ENCODE data around the gene RETREG3.
"Not testable (repeated sequence)": the region's sequence is repeated elsewhere in the genome, so short reads cannot be mapped to it uniquely, and the experiment has no call there.

Gene RETREG3

GRCh38 chr17:42552736-42553135, 56.4 kb downstream of the RETREG3 start, which contains the start of gene HSD17B1:
Gene HSD17B1, plus strand, starts transcription at chr17:42552923. Its CDS starts 11 bp downstream, at chr17:42552934.
- not testable (repeated sequence) for DNase-seq

GRCh38 chr17:42548993-42549755, 60.0 kb downstream of the RETREG3 start:
- no peak for DNase-seq

GRCh38 chr17:42548070-42548837, 60.9 kb downstream of the RETREG3 start:
- DNase-seq: peak in 1 of 3 experiments; percentile 80

DNA sequence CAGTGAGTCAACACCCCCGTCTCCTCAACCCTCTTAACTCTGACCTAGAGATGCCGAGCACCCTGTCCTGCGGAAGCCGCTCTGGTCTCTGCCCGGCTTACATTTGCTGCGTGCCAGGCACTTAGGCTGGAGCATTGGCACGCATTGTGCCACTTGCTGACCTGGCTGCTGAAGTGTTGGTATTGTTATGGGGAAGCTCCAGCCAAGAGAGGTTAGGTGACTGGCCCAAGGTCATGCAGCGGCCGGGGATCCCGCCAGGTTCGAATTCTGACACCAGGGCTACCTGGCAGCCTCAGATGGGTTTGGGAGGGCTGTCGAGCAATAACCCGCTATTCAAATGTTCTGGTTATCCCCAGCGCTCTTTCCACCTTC, 61.5 kb downstream of the RETREG3 start:
- no peak for DNase-seq

DNA sequence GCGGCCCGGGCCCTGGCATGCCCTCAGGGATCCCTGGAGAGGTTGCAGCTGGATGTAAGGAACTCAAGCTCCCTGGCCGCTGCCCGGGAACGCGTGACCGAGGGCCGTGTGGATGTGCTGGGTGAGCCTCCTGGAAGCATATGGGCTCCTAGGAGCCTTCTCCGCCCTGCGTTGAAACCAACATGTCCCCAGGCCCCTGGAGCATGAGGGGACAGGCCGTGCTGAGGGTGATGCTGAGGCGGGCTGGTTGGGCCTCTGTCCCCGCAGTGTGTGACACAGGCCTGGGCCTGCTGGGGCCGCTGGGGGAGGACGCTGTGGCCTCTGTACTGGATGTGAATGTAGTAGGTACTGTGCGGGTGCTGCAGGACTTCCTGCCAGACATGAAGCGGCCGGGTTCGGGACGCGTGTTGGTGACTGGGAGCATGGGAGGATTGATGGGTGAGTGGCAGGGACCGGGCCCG, 62.1 kb downstream of the RETREG3 start:
- no peak for DNase-seq

- not testable (repeated sequence) for DNase-seq
Observed at GRCh38 chr17:42545755-42546505, 63.2 kb downstream of the RETREG3 start.

- no peak for DNase-seq
Observed at GRCh38 chr17:42544874-42545283, 64.3 kb downstream of the RETREG3 start.

DNA sequence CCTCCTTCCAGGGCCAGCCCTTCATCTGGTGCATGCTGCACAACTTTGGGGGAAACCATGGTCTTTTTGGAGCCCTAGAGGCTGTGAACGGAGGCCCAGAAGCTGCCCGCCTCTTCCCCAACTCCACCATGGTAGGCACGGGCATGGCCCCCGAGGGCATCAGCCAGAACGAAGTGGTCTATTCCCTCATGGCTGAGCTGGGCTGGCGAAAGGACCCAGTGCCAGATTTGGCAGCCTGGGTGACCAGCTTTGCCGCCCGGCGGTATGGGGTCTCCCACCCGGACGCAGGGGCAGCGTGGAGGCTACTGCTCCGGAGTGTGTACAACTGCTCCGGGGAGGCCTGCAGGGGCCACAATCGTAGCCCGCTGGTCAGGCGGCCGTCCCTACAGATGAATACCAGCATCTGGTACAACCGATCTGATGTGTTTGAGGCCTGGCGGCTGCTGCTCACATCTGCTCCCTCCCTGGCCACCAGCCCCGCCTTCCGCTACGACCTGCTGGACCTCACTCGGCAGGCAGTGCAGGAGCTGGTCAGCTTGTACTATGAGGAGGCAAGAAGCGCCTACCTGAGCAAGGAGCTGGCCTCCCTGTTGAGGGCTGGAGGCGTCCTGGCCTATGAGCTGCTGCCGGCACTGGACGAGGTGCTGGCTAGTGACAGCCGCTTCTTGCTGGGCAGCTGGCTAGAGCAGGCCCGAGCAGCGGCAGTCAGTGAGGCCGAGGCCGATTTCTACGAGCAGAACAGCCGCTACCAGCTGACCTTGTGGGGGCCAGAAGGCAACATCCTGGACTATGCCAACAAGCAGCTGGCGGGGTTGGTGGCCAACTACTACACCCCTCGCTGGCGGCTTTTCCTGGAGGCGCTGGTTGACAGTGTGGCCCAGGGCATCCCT, 65.7 kb downstream of the RETREG3 start:
- no peak for DNase-seq

DNA sequence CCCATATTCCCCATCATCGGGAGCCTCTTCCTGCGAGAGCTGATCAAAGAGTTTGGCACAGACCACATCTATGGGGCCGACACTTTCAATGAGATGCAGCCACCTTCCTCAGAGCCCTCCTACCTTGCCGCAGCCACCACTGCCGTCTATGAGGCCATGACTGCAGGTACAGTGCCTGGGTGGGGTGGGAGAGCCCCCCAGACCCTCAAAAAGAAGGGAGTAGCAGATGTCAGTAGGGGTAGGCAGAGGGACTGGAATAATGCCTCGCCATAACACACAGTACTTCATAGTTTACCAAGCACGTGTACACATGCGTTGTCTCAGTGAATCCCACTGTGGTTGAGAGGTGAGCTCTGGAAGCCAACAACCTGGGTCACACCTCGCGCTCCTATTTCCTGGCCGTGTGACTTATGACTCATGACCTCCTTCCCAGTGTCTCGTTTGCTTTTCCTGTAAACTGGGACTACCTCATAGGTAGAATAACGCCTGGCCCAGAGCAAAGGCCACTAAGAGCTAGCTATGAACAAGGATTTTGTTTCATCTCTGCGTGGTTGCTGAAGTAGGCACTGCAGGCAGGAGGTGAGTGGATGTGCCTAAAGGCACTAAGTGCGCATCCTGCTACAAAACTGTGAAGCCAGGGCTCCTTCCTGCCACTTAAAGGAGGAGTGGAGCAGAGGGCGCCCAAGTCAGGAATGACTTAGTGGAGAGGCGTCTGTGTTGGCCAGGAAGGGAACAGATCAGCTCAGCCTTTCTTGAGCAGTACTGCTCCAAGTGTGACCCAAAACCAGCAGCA, 67.9 kb downstream of the RETREG3 start:
- DNase-seq: no peak

GRCh38 chr17:42540558-42540957, 68.6 kb downstream of the RETREG3 start:
- not testable (repeated sequence) for DNase-seq

GRCh38 chr17:42538482-42538881, 70.7 kb downstream of the RETREG3 start:
- no peak for DNase-seq

- DNase-seq: no peak
Observed at GRCh38 chr17:42537826-42538451, 71.2 kb downstream of the RETREG3 start.

- no peak for DNase-seq
Observed at GRCh38 chr17:42537156-42537805, 71.9 kb downstream of the RETREG3 start.

- DNase-seq: peak; percentile 74 to 88 (median 83)
Observed at GRCh38 chr17:42536372-42537155, 72.6 kb downstream of the RETREG3 start.

GRCh38 chr17:42536048-42536371, 73.2 kb downstream of the RETREG3 start, which contains the start of gene NAGLU:
Gene NAGLU, plus strand, starts transcription at chr17:42536241. Its CDS starts 32 bp downstream, at chr17:42536273.
- peak; percentile 88 to 92 (median 92) for DNase-seq

DNA sequence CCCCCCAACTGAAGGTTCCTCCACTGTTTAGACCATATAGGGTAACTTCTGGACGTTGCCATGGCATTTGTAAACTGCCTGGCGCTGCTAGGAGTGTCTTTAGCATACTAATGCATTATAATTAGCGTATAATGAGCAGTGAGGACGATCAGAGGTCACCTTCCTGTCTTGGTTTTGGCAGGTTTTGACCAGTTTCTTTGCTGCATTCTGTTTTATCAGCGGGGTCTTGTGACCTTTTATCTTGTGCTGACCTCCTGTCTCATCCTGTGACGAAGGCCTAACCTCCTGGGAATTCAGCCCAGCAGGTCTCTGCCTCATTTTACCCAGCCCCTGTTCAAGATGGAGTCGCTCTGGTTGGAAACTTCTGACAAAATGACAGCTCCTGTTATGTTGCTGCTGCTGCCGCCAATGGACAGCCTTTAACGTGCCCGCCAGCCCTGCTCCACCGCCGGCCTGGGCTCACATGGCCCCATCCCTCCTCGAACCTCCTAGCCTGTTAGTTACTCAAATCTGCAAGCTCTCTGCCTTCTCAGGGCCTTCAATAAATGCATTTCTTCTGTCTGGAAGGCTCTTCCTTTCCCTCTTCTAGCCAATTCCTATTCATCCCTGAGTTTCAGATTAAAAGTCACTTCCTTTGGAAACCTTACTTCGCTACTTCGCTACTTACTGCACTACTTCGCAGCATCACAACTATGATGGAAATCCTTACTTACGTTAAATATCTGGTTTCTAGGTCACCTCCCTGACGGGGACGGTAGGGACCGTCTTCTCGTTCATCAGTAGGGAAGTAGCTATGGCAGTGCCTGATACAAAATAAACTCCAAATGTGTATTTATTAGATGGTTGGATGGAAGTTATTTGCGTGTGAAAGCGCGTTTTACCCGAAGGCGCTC, 73.8 kb downstream of the RETREG3 start:
- no peak for DNase-seq

- peak; percentile 59 to 84 (median 67) for DNase-seq
Observed at GRCh38 chr17:42531455-42532354, 77.5 kb downstream of the RETREG3 start.

All from NCI-H1417 (cell line).